NCI-H146 (cell line): ENCODE data around the gene EED.

Source experiments
- DNase-seq: peaks from one replicate; lab custom pipeline; 2025; lab: John Stamatoyannopoulos, UW

The EED gene, protein sequence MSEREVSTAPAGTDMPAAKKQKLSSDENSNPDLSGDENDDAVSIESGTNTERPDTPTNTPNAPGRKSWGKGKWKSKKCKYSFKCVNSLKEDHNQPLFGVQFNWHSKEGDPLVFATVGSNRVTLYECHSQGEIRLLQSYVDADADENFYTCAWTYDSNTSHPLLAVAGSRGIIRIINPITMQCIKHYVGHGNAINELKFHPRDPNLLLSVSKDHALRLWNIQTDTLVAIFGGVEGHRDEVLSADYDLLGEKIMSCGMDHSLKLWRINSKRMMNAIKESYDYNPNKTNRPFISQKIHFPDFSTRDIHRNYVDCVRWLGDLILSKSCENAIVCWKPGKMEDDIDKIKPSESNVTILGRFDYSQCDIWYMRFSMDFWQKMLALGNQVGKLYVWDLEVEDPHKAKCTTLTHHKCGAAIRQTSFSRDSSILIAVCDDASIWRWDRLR

DNA sequence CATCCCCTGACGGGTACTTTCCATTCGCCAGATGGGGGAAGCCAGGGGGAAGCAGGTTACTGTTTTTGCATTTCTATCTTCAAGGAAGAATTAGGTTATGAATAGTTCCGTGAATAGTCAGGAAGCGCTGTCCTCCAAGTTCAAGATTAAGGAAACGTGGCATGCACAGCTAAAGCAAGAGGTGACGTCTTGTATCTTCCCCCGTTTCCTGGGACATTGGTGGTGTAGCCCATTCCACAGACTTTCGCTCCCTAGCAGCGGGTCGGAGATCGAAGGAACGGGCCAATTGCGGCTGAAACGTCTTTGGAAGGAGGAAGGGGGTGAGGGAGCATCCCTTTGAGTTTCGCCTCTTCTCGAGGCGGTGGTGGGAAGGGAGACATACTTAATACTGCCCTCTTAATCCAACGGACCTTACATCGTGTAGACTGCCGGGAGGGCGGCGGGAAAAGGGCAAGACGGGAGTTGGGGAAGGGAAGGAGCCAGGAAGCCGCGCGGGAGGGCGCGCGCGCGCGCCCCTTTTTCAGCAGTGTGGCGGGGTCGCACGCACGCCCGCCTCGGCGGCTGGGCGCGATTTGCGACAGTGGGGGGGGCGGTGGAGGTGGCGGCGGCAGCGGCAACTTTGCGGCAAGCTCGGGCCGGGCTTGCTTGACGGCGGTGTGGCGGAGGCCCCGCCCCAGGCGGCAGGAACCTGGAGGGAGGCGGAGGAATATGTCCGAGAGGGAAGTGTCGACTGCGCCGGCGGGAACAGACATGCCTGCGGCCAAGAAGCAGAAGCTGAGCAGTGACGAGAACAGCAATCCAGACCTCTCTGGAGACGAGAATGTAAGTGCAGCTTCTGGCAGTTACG, at the start of gene EED:
TSS of gene EED (plus strand) at position 232 of the 847 bp plus-strand sequence. CDS start at position 709, 477 bp downstream.
- peak; percentile 95 for DNase-seq

DNA sequence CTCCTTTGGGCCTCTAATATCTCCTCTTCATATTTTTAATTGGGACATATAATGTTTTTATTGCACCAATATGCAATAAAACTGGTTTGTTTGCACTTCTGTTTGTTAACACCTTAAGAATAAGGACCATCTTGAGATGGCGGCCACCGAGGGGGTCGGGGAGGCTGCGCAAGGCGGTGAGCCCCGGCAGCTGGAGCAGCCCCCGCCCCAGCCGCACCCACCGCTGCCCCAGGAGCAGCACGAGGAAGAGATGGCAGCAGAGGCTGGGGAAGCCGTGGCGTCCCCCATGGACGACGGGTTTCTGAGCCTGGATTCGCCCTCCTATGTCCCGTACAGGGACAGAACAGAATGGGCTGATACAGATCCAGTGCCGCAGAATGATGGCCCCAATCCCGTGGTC, 49.6 kb upstream of the EED start:
- DNase-seq = no peak

DNA sequence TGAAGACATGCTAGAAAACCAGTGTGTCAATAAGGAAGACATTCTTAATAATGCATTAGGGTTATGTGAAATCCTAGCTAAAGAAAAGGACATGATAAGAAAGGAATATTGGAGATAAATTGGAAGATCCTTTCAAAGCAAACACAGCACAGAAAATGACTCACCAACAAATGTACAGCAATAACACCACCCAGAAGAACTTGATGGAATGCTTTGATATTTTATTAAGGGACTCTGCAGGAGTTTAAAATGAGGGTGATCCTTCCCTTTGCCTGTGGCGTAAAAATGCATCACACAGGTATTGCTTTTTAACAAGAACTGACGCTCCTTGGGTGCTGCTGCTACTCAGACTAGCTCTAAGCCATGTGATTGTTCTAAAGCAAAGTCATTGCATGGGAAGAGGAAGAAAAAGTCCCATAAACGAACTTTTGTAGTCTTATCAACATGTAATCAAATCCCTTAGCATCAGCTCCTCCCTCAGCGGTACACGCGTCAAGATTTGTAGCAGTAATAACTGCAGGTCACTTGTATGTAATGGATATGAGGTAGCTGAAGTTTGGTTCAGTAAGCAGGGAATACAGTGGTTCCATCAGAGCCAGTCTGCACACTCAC, 48.4 kb upstream of the EED start:
- no peak for DNase-seq

DNA sequence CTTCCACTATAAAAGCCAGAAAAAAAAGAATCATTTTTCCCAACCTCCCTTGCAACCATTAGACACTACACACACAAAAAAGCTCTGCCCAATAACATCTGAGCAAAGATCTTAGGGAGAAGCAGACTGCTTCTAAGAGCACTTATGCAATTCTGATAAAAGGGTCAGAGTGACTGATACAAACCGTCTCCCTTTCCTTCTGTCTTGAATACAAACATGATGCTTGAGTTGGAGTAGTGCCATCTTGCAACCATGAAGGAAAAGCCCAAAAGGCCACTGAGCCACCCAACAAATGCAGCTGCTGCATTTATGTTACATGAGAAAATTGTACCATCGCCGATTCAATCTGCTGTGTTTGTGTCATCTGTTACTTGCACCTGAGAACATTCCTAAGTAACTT, 47.6 kb upstream of the EED start:
- no peak for DNase-seq

DNA sequence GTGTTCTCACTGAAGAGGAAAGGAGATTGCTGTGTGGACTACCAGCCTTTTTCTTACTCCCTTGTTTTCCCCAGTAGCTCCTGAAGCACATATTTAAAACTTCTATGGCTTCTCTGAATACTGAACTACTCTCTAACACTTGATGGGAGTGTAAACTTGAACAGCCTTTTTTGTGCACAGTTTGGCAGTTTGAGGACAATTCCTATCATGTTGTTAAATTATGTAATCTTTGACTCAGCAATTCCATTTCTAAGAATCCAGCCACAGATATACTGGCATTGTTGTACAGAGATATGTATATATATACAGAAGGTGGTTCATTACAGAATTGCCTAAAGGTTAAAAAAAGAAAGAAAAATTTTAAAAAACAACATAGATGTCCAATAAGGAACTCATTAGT, 47.1 kb upstream of the EED start:
- DNase-seq = no peak

DNA sequence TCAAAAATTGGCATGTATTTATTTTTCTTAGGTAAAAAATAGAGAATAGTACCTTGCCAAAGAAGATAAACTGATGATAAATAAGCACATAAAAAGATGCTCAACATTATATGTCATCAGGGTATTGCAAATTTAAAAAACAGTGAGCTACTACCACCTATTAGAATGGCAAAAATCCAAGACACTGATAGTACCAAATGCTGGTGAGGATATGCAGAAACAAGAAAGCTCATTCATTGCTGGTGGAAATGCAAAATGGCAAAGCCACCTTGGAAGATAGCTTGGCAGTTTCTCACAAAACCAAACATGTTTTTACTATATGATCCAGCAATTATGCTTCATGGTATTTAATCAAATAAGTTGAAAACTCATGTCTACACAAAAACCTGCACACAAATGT, 46.4 kb upstream of the EED start:
- DNase-seq = no peak

DNA sequence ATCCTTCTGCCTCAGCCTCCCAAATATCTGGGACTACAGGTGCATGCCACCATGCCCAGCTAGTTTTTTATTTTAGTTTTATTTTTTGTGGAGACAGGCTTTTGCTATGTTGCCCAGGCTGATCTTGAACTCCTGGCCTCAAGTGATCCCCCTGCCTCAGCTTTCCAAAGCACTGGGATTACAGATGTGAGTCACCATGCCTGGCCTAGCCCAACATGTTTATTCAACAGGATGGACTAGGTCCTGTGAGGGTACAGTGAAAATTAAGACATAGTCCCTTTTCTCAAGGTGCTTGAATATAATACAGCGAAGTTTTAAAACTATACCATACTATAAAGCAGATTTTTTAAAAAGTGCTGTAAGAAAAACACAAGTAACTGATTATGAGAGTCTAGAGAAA, 45.2 kb upstream of the EED start:
- no peak for DNase-seq

DNA sequence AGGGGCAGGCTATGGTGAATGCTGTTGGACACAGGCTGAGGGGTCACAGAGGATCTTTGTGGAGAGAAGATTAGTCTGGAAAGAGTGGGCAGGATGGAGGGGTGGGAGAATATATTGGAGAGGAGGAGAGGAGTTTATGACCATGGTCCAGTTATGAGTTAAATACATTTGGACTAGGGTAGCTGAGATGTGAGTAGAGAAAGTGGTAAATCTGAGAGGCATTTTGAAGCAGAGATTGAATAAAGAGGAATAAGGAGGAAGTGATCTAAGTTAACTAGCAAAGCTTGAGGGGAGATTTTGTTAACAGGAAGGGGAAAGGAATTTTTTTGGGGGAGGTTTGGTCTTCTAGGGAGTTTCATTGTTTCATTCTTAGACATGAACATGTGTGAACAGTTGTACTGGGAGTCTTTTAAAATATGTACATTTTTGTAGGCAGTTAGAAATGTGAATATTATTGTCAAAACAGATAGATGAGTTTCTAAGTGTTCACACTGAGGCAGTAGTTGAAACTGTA, 43.1 kb upstream of the EED start:
- DNase-seq = no peak

DNA sequence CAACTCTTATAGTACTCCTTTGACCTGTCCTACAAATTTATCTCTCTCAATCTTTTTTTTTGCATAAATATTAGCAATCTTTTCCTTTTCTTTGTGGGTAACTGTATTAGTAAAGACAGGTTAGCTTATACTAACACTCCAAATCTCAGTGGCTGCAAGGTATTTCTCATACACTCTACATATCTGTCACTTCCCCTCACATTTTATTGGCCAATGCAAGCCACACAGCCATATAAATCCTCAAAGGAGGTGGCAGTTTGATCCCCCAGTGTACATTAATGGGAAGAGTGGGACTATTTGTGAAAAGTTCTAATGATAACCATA, 42.6 kb upstream of the EED start:
- DNase-seq = no peak

DNA sequence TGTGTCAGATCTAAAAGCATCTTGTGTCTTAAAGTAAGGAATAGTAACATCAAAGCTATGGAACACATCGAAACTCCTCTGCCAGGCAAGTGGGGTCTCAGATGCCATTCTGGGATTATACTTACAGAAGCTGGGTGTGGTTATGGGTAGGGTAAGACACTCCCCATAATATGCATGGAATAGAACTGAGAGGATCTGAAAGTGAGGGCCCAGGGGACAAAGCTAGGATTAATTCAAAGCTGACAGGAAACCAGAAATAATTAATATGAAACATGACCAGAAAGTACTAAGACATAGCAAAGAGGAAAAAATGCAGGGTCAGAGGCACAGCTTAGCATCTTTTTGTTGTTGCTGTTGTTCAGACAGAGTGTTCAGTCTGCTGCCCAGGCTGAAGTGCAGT, 40.2 kb upstream of the EED start:
- DNase-seq = no peak

DNA sequence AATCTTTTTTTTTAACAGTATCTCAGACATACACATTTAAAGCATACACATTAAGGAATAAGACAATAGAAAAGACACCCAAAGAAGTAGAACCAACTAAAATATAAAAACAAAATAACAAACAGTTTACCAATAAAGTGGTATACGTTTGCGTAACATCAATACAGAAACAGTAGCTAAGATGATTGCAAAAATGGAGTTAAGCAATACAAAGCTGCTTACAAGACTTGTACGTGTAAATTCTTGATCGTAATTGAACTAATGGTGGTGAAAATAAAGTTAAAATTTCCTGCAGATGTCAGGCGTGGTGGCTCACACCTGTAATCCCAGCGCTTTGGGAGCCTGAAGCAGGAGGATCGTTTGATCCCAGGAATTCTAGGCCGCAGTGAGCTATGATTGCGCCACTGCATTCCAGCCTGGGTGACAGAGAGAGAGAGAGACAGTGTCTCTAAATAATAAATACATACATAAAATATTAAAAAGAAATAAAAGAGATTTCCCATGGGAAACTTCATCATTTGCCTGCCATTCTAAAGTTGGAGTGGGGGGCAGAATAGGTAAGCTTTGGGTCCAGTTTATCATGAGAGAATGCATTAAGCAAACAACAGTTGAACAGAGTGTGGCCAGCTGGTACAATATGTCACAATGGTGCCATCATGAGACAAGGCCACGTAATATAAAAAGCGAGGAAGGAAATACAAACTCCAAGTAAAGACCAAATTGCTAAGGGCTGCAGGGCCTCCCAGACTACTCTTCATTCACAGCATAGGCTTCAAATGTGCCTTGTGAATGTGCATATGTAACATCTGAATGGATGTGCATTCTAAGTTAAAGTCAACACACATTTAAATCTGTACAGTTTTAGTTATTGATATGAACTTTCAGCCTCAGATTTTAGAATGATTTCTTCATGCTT, 38.9 kb upstream of the EED start:
- peak; percentile 9 for DNase-seq

DNA sequence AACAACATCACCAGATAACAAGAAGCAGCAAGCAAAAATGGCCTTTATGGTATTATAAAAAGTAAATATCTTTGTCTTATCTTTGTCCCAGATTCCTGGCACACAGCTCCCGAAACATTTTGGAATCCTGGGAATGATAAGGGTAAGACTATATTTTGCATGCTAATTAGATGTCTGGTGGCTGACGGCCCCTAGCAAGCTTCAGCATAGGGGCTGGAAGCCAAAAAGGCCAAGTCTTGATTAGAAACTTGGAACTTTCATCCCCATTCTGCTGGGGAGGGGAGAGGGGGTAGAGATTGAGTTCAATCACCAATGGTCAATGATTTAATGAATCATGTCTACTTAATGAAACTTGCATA, 38.2 kb upstream of the EED start:
- no peak for DNase-seq

DNA sequence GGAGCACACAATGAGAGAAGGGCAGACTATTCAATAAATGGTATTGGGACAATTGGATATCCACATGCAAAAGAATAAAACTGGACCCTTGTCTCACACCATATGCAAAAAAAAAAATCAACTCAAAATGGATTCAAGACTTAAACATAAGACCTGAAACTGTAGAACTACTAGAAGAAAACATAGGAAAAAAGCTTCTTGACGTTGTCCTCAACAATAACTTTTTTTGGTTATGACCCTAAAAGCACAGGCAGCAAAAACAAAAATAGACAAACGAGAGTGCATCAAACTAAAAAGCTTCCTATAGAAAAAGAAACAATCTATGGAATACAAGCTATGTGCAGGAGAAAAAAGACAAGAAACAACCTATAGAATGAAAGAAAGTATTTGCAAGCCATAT, 37.1 kb upstream of the EED start:
- no peak for DNase-seq

DNA sequence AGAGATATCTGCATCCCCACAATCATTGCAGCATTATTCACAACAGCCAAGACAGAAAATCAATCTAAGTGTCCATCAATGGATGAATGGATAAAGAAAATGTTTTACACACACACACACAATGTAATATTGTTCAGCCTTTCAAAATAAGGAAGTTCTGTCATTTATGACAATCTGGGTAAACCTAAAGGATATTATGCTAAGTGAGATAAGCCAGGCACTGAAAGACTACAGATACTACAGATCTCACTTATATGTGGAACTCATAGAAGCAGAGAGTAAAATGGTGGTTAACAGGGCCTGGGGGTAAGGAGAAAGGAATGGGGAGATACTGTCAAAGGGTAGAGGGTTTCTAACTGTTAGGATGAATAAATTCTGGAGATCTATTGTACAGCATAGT, 36.0 kb upstream of the EED start:
- DNase-seq = no peak

DNA sequence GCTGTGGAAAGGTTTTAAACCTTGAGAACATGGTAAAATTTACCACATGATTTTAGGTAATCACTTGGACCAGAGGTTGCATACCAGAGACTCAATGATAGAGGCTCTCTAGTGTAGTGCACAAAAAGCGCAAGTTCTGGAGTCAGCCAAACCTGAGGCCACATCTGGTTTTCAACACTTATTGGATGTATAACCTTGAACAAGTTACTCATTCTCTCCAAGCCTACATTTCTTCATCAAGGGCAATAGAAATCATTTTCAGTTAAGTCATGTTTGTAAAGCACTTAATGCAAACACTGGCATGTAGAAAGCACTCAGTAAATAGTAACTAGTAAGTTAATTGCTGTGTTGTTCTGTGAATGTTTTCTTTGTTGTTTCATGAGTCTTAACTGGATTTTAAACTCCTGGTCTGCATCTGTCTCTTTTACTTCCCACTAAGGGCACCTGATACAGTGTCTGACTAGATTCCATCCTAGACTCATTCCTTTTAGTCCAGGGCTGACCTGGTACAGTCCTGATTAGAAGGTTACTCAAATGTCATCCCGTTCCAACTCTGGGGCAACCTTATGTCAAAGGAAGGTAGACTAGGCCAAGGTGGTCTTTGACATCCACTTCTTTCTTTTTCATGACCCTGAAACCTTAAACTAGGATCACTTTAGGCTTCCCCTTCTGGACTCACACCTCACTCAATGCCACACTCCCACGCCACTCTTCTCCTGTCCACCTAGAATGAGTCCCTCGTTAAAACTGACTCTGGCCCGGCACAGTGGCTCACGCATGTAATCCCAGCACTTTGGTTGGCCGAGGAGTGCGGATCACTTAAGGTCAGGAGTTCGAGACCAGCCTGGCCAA, 34.5 kb upstream of the EED start:
- no peak for DNase-seq

DNA sequence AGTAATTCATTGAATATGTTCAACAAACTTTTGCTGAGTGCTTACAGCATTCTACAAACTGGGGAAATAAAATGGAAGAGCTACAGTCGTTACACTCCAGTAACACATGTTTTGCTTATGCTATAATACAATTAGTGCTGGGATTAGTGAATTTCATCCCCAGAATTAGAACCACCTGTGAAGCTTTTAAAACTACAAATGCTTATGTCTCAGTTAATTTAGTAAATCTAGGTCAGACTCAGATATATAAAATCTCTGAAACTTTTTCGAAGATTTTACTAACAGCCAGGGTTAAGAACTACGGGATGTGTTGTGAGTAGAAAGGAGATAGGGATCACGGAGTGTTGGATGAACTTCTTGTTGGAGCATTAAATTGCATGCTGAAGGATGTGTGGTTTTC, 33.7 kb upstream of the EED start:
- no peak for DNase-seq

DNA sequence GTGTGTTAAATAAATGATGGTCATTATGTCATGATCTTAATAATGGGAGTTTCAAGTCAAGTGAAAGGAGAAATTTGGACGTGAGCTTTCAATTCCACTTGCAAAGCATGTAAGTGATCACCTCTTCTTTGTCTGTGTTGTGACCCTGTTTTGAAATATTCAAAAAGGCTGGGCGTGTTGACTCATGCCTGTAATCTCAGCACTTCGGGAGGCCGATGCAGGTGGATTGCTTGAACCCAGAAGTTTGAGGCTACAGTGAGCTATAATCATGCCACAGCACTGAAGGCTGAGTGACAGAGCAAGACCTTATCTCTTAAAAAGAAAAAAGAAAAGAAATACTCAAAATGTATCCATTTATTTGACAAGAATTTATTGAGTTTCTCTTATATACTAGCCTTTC, 32.9 kb upstream of the EED start:
- DNase-seq = peak; percentile 15

DNA sequence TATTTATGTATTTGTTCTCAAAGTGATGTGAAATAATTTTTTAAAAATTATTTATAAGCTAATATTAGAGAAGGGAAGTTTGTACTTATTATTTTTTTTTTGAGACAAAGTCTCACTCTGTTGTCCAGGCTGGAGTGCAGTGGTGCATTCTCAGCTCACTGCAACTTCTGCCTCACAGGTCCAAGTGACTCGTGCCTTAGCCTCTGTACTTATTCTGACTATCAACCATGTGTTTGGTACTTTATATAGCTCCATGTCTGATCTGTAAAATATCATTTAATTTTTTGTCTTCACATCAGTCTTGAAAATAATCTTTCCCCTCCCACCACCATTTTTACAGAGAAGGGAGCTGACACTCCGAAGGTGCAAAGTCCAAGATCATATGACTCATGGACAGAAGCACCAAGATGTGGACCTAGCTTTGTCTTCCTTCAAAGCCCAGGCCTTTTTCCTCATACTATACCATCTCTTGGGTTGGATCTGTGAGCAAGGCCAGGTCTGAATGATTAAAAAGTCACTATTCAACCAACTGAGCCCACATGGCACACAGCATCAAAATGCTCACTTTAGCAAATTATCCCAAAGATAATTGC, 32.4 kb upstream of the EED start:
- no peak for DNase-seq

DNA sequence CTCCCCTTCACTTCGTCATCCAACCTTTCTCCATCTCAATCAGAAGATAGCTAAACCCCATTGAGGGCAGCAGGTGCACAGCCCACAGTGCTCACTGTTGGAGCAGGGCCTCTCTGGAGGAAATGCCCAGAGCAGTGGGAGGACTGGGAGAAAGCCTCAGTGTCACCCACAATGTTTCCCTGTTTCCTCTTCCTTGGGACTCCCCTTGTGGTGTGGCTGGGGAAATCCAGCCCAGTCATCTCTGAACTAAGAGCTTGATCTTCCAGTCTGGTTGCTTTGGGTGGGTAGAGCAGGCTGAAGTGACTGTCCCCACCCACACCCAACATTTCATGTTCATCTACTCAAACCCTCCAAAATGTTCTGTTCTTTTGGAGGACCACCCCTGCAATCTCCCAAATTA, 29.8 kb upstream of the EED start:
- DNase-seq = no peak
